Nephron progenitor cell (in vitro differentiated cells): Measurements from ENCODE around the gene PARD3B.

Experiments
- DNase-seq: peaks from one replicate; pipeline ENCODE4 v3.0.0; 2021
- H3K27ac Mint-ChIP-seq: 2 replicates; pipeline ENCODE4 v1.8.0; 2021; ENCODE audit warnings: mild to moderate bottlenecking, moderate library complexity, mixed read lengths
- H3K27me3 Mint-ChIP-seq: 2 replicates; pipeline ENCODE4 v1.8.0; 2021; ENCODE audit warnings: mild to moderate bottlenecking, low read depth, mixed read lengths; ENCODE audit not compliant: poor library complexity
- H3K36me3 Mint-ChIP-seq: 2 replicates; pipeline ENCODE4 v1.8.0; 2021; ENCODE audit warnings: low read depth, mixed read lengths
- H3K4me1 Mint-ChIP-seq: 2 replicates; pipeline ENCODE4 v1.8.0; 2021; ENCODE audit warnings: mixed read lengths
- H3K4me3 Mint-ChIP-seq: 2 replicates; pipeline ENCODE4 v1.8.0; 2021; ENCODE audit warnings: mild to moderate bottlenecking, moderate library complexity, mixed read lengths
- H3K9me3 Mint-ChIP-seq: 2 replicates; pipeline ENCODE4 v1.8.0; 2021; ENCODE audit warnings: mild to moderate bottlenecking, moderate library complexity, mixed read lengths
- CTCF ChIP-seq: fragments of 200-600 bp; sonication (generic); IDR thresholded peaks from 2 replicates; pipeline ENCODE4 v1.5.0; 2021; ENCODE audit warnings: antibody characterized with exemption

PARD3B gene

DNA sequence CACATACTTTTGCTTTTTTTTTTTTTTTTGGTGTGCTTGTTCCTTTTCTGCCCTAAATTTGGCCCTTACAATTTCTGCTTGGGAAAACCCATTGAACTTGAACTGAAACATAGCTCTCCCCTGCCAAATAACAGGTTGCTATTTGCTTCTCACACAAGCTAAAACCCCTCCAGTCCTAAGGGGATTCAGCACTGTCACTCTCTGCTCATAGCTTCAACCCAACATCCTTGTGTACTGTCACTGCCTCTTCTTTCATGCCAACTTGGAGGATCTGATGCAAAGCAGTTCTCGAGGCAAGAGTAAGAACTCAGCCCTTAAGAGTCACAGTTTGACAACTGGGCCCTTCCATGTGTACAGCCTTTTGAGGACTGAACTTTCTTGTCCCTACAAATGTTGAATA lies 1106.4 kb downstream of the PARD3B start:
- no peak overlapping the region for H3K4me3 Mint-ChIP-seq
- H3K4me1 Mint-ChIP-seq = peaks cover 41% of the 10 kb centered on the region
- no peak for TF ChIP-seq CTCF
- no peaks in the 10 kb centered on the region for H3K9me3 Mint-ChIP-seq
- H3K36me3 Mint-ChIP-seq = no peaks in the 10 kb centered on the region
- no peak for DNase-seq
- H3K27me3 Mint-ChIP-seq = peaks cover 10% of the 10 kb centered on the region
- no peak overlapping the region for H3K27ac Mint-ChIP-seq

- DNase-seq = no peak
- Mint-ChIP-seq H3K36me3 (no peaks in the 10 kb centered on the region), H3K4me3 (peak overlapping the region; percentile 18), H3K9me3 (no peaks in the 10 kb centered on the region), H3K4me1 (peaks cover 59% of the 10 kb centered on the region), H3K27ac (peak overlapping the region; percentile 63), H3K27me3 (peaks cover 6% of the 10 kb centered on the region)
- TF ChIP-seq CTCF = no peak
Observed at GRCh38 chr2:205654878-205655605, 1109.8 kb downstream of the PARD3B start.

- peaks cover 6% of the 10 kb centered on the region for H3K27me3 Mint-ChIP-seq
- H3K4me1 Mint-ChIP-seq = peaks cover 59% of the 10 kb centered on the region
- H3K4me3 Mint-ChIP-seq = peak overlapping the region; percentile 44
- no peaks in the 10 kb centered on the region for H3K36me3 Mint-ChIP-seq
- H3K9me3 Mint-ChIP-seq = no peaks in the 10 kb centered on the region
- peak; percentile 29 for DNase-seq
- H3K27ac Mint-ChIP-seq = peak overlapping the region; percentile 81
- TF ChIP-seq CTCF = no peak
Observed at GRCh38 chr2:205655779-205656456, 1110.6 kb downstream of the PARD3B start.

- peak overlapping the region; percentile 81 for H3K27ac Mint-ChIP-seq
- peak overlapping the region; percentile 44 for H3K4me3 Mint-ChIP-seq
- H3K4me1 Mint-ChIP-seq = peaks cover 59% of the 10 kb centered on the region
- DNase-seq = no peak
- no peaks in the 10 kb centered on the region for H3K9me3 Mint-ChIP-seq
- H3K36me3 Mint-ChIP-seq = no peaks in the 10 kb centered on the region
- peaks cover 3% of the 10 kb centered on the region for H3K27me3 Mint-ChIP-seq
- no peak for TF ChIP-seq CTCF
Observed at GRCh38 chr2:205656461-205656860, 1111.2 kb downstream of the PARD3B start.

DNA sequence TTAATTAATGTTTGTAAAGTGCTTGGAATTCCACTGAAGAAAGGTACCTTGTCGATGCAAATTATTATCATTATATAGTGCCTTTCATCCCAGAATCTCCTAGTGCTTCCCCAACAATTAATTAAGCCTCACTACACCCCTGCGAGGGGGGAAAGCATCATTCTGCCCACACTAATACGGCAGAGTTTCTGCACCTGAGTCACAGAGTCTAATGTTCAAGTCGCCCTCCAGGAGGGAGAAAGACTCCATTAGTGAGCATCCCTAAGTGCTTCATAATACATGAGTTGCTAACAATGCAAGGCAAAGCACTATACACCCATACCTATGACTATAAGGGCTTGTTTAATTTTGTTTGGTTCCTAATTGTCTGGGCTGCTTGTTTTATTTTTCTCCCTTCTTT lies 1111.7 kb downstream of the PARD3B start:
- Mint-ChIP-seq H3K4me3 (no peak overlapping the region), H3K27me3 (peaks cover 3% of the 10 kb centered on the region), H3K27ac (no peak overlapping the region), H3K36me3 (no peaks in the 10 kb centered on the region), H3K4me1 (peaks cover 57% of the 10 kb centered on the region), H3K9me3 (no peaks in the 10 kb centered on the region)
- no peak for TF ChIP-seq CTCF
- no peak for DNase-seq

GRCh38 chr2:205657579-205657978 lies 1112.3 kb downstream of the PARD3B start:
- no peak for TF ChIP-seq CTCF
- DNase-seq = no peak
- peaks cover 61% of the 10 kb centered on the region for H3K4me1 Mint-ChIP-seq

More at GRCh38 chr2:205657579-205657978, 1112.3 kb downstream of the PARD3B start:
- Mint-ChIP-seq H3K27ac (no peak overlapping the region), H3K9me3 (no peaks in the 10 kb centered on the region), H3K36me3 (no peaks in the 10 kb centered on the region), H3K27me3 (peaks cover 8% of the 10 kb centered on the region), H3K4me3 (no peak overlapping the region)
